Heart left ventricle (tissue), 13 donors: ENCODE measurements around the gene FAM53B.

Experiments
- CTCF ChIP-seq, 12 donors: fragments of 200-600 bp; sonication (generic) in 4 of 12; IDR thresholded peaks; one replicate each; pipeline versions ENCODE4 v1.5.0 to v1.8.0; 2018 to 2022; ENCODE audit warnings: antibody characterized with exemption in 12 of 12, mild to moderate bottlenecking in 5 of 12
- POLR2A ChIP-seq, 2 donors: fragments of 450-650 bp; IDR thresholded peaks; one replicate each; pipeline ENCODE4 v1.6.1; 2017; ENCODE audit warnings: antibody characterized with exemption in 2 of 2, mild to moderate bottlenecking in 2 of 2, moderate library complexity in 2 of 2
- donor health status: ischemic (EF 13 %, LVEDD 7.1; RV severe dilation, severe dysfunction).
- donor health status: DM: no; HTN: yes; CAD: no.
- donor health status: DM: no; HTN: no; CAD: no.
- donor health status: ischemic (EF 25% LVEDD 6.9; RV normal size, moderate dysfunction).
- donor health status: ischemic (EF 25% LVEDD 5.7; RV mildly dilated, moderate dysfunction).
- donor health status: ischemic (EF 35%, LVEDD 5.7; RV mildly dilated, moderate dysfunction).
- donor health status: nonischemic (EF 11% LVEDD 7.7; RV severe dilation, severe dysfunction).
- donor health status: DM: yes; HTN: yes; CAD: no.
- donor health status: PGD.
- donor health status: ischemic (EF 29% LVEDD 5.4; RV normal size, mild dysfunction).
- donor health status: nonischemic (EF 23%, LVEDD 6.1; RV moderate dilation, normal function).

- TF ChIP-seq CTCF (IDR thresholded peaks at IDR 0.05), result no peak
- no peak for TF ChIP-seq POLR2A (IDR thresholded peaks at IDR 0.05)
Measured at GRCh38 chr10:124656541-124656940, 87.6 kb downstream of the FAM53B start.
